MCF 10A (cell line): ENCODE results near the gene ABCC5. TPM values are rescaled to one million over a fixed set of nuclear protein-coding genes. Genes with fewer than 3 reads are reported as not detected.

ENCODE experiments used
- BruUV-seq: library from RNA; stranded (reverse); fragments of 400-500 nt; replicated peaks from 2 replicates; lab custom pipeline; 2021; lab: Mats Ljungman, UMichigan
- CTCF ChIA-PET: fragments of 300-600 bp; sonication (Branson Sonifier 250); formaldehyde crosslinking; extraction: SDS; loops from one replicate; lab custom pipeline; 2021; ENCODE audit warnings: antibody characterized with exemption, inconsistent platforms; lab: Yijun Ruan, JAX
- POLR2A ChIA-PET: fragments of 300-600, 350-650 bp; sonication (Branson Sonifier 250); formaldehyde crosslinking; extraction: SDS; loops from one replicate; lab custom pipeline; 2020; ENCODE audit warnings: antibody characterized with exemption, inconsistent platforms; lab: Yijun Ruan, JAX
- DNase-seq: peaks from one replicate; pipeline ENCODE4 v3.0.0-alpha.2; 2018; ENCODE audit not compliant: unreplicated experiment
- H3K27ac Mint-ChIP-seq: one replicate; pipeline ENCODE4 v1.8.0; 2022; ENCODE audit warnings: mild to moderate bottlenecking, low read depth, mixed read lengths; ENCODE audit not compliant: unreplicated experiment
- H3K27me3 Mint-ChIP-seq: one replicate; pipeline ENCODE4 v1.8.0; 2022; ENCODE audit warnings: mixed read lengths; ENCODE audit not compliant: insufficient read depth, unreplicated experiment
- H3K36me3 Mint-ChIP-seq: one replicate; pipeline ENCODE4 v1.8.0; 2022; ENCODE audit warnings: mild to moderate bottlenecking, moderate library complexity, mixed read lengths; ENCODE audit not compliant: insufficient read depth, unreplicated experiment
- H3K4me1 Mint-ChIP-seq: one replicate; pipeline ENCODE4 v1.8.0; 2022; ENCODE audit warnings: mixed read lengths; ENCODE audit not compliant: insufficient read depth, unreplicated experiment
- H3K4me3 Mint-ChIP-seq: one replicate; pipeline ENCODE4 v1.8.0; 2022; ENCODE audit warnings: mild to moderate bottlenecking, moderate library complexity, mixed read lengths; ENCODE audit not compliant: unreplicated experiment
- H3K9me3 Mint-ChIP-seq: one replicate; pipeline ENCODE4 v1.8.0; 2022; ENCODE audit warnings: mixed read lengths; ENCODE audit not compliant: unreplicated experiment
- intact Hi-C: fragments of 100-400 bp; cut with micrococcal nuclease; formaldehyde crosslinking; loops from 2 replicates; pipeline ENCODE4 v1.14.1; 2022
- total RNA-seq: library from RNA; stranded (reverse); gene quantifications from 2 replicates; pipeline ENCODE4 v1.2.3, GENCODE V29; 2022
- TF ChIP-seq, protein P1 (sequence below): fragments of 200-600 bp; IDR thresholded peaks from one replicate; pipeline ENCODE4 v1.8.0; 2022; ENCODE audit warnings: antibody characterized with exemption, mild to moderate bottlenecking; ENCODE audit not compliant: unreplicated experiment

ABCC5 gene
- total RNA-seq, 1 experiment from 2014 or later: 16.5 TPM

DNA sequence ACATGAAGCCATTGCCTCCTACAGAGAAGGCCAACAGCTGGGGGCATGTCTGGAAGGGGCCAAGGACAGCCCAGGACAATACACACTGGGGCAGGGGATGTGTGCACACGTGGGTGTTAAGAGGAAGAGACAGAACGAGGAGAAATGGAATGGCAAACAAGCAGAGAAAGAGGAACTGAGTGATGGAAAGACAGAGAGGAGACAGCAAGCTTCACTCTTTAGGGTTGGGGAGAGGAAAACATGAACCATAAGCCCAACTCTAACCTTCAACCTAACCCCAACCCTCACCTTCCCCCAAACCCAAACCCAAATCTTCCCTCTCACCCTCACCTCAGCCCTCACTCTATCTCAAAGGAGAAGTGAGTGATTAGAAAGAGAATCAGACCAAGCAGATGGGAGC lies 121.1 kb downstream of the ABCC5 start:
- no peaks in the 10 kb centered on the region for H3K27me3 Mint-ChIP-seq
- intact Hi-C loops: loop anchor here (2.0 to 5.0 kb wide), 2 partner anchors 220 to 646 kb away; no protein-coding TSS in a partner anchor
- ChIA-PET CTCF (interaction anchor here (0.7 to 5.9 kb wide), 17 partner anchors 8 to 406 kb away, joined by 3 to 41 read pairs (median 7); partner anchors contain the start of genes ABCC5, EEF1AKMT4 and PARL), POLR2A (interaction anchor here (1.0 to 3.1 kb wide), 4 partner anchors 119 to 289 kb away, joined by 4 to 18 read pairs (median 6); partner anchors contain the start of genes ABCF3 and EIF2B5)
- H3K9me3 Mint-ChIP-seq: no peaks in the 10 kb centered on the region
- TF ChIP-seq, protein P1, sequence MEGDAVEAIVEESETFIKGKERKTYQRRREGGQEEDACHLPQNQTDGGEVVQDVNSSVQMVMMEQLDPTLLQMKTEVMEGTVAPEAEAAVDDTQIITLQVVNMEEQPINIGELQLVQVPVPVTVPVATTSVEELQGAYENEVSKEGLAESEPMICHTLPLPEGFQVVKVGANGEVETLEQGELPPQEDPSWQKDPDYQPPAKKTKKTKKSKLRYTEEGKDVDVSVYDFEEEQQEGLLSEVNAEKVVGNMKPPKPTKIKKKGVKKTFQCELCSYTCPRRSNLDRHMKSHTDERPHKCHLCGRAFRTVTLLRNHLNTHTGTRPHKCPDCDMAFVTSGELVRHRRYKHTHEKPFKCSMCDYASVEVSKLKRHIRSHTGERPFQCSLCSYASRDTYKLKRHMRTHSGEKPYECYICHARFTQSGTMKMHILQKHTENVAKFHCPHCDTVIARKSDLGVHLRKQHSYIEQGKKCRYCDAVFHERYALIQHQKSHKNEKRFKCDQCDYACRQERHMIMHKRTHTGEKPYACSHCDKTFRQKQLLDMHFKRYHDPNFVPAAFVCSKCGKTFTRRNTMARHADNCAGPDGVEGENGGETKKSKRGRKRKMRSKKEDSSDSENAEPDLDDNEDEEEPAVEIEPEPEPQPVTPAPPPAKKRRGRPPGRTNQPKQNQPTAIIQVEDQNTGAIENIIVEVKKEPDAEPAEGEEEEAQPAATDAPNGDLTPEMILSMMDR: no peak
- no peaks in the 10 kb centered on the region for H3K36me3 Mint-ChIP-seq
- no peak for DNase-seq
- no peaks in the 10 kb centered on the region for H3K4me1 Mint-ChIP-seq
- no peak overlapping the region for H3K4me3 Mint-ChIP-seq
- BruUV-seq: no TSS peak
- no peak overlapping the region for H3K27ac Mint-ChIP-seq

DNA sequence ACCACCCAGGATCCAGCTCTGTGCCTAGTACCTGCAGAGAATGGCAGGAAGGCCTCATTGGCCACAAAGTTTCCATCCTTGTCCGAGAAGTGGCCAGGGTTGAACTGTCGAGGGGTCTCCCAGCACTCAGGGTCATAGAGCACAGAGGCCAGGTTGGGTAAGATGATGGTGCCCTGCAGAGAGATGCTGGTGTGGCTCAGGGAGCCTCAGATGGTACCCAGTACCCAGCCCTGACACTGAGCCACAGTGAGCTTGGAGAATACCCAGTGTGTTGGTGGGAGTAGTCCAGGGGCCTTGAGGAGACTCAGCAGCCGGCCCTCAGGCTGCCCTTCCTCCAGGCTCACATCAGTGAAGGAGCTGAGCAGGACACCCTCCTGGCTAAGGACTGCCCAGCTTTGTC lies 121.5 kb downstream of the ABCC5 start:
- H3K27ac Mint-ChIP-seq: no peak overlapping the region
- no peaks in the 10 kb centered on the region for H3K4me1 Mint-ChIP-seq
- H3K36me3 Mint-ChIP-seq: no peaks in the 10 kb centered on the region
- CTCF ChIA-PET: interaction anchor here (0.6 to 5.9 kb wide), 37 partner anchors 9 to 861 kb away, joined by 3 to 41 read pairs (median 5); partner anchors contain the start of genes ABCC5, EEF1AKMT4 and PARL
- no peak for DNase-seq
- POLR2A ChIA-PET: interaction anchor here (0.9 to 3.1 kb wide), 5 partner anchors 120 to 354 kb away, joined by 4 to 18 read pairs (median 5); partner anchors contain the start of genes ABCF3, EEF1AKMT4 and EIF2B5
- TF ChIP-seq, protein P1: no peak
- no peak overlapping the region for H3K4me3 Mint-ChIP-seq
- intact Hi-C loops: loop anchor here (2.0 to 5.0 kb wide), 2 partner anchors 221 to 646 kb away; no protein-coding TSS in a partner anchor
- H3K27me3 Mint-ChIP-seq: no peaks in the 10 kb centered on the region
- BruUV-seq: no TSS peak
- no peaks in the 10 kb centered on the region for H3K9me3 Mint-ChIP-seq

DNA sequence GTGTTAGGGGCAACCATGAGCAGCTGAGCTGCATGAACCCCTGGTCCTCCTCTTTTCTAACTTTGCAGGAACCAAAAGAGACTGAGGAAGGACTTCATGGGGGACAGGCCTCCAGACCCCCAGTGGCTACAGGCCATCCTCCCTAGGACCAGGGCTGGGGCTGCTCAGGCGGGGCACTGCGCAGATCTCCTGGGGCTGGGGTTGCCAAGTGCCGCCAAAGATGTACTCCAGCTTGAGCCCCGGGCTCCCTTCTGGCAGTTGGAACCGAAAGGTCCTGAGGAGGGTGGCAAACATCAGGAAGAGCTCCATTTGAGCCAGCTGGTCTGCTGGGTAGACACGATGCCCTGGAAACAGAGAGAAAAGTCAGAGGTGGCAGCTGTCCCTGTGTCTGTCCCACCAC lies 121.9 kb downstream of the ABCC5 start:
- intact Hi-C loops: loop anchor here (1.0 to 5.0 kb wide), 6 partner anchors 221 to 647 kb away; partner anchors contain the start of genes ABCF3 and EIF2B5
- Mint-ChIP-seq H3K9me3 (no peaks in the 10 kb centered on the region), H3K4me3 (no peak overlapping the region), H3K27me3 (no peaks in the 10 kb centered on the region), H3K4me1 (no peaks in the 10 kb centered on the region), H3K36me3 (no peaks in the 10 kb centered on the region), H3K27ac (no peak overlapping the region)
- POLR2A ChIA-PET: interaction anchor here (0.7 to 3.1 kb wide), 7 partner anchors 11 to 354 kb away, joined by 3 to 18 read pairs (median 4); partner anchors contain the start of genes ABCF3, EEF1AKMT4, EIF2B5 and PARL
- no peak for DNase-seq
- no TSS peak for BruUV-seq
- CTCF ChIA-PET: interaction anchor here (0.6 to 5.9 kb wide), 45 partner anchors 9 to 861 kb away, joined by 3 to 41 read pairs (median 4); partner anchors contain the start of genes ABCC5, DVL3 and PARL
- TF ChIP-seq, protein P1: no peak

DNA sequence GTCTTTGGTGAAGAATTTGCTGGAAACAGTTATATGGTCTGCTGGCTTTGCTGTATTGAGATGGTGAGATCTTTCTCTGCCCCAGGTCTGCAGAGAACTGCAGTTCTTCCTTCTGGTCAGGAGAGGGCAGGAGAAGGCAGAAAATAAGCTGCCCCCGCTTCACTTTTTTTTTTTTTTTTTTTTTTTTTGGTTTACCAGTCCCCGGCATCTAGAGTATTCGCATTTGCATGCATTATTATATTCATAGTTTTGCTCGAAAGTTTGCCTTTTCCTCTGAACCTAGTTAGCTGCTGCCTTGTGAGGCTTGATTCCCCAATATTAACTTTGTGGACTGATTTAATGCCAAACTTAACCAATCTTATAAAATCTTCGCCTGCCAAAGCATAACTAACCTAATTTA lies 122.4 kb downstream of the ABCC5 start:
- no peaks in the 10 kb centered on the region for H3K36me3 Mint-ChIP-seq
- POLR2A ChIA-PET: interaction anchor here (0.6 to 3.1 kb wide), 7 partner anchors 9 to 355 kb away, joined by 3 to 18 read pairs (median 4); partner anchors contain the start of genes EEF1AKMT4, EIF2B5 and PARL

More for the DNA sequence above, 122.4 kb downstream of the ABCC5 start:
- H3K4me3 Mint-ChIP-seq: no peak overlapping the region
- no peaks in the 10 kb centered on the region for H3K4me1 Mint-ChIP-seq
- no peaks in the 10 kb centered on the region for H3K27me3 Mint-ChIP-seq
- CTCF ChIA-PET: interaction anchor here (0.6 to 5.9 kb wide), 42 partner anchors 10 to 860 kb away, joined by 3 to 41 read pairs (median 4); partner anchors contain the start of genes ABCC5, DVL3 and PARL
- TF ChIP-seq, protein P1: peak; percentile 82
- BruUV-seq: no TSS peak
- intact Hi-C loops: loop anchor here (1.0 to 5.0 kb wide), 5 partner anchors 240 to 647 kb away; partner anchors contain the start of genes ABCF3 and EIF2B5
- H3K27ac Mint-ChIP-seq: no peak overlapping the region
- no peaks in the 10 kb centered on the region for H3K9me3 Mint-ChIP-seq
- DNase-seq: peak; percentile 60
